Lower leg skin (tissue), 3 donors: Measurements from ENCODE around the gene CARD11.

ENCODE experiments used
- CTCF ChIP-seq, 3 donors: fragments of 450-650 bp; IDR thresholded peaks; one replicate each; pipeline ENCODE4 v1.5.1; 2016; ENCODE audit warnings: antibody characterized with exemption in 3 of 3, mild to moderate bottlenecking in 3 of 3, moderate library complexity in 2 of 3
- POLR2A ChIP-seq, 2 donors: fragments of 450-650 bp; IDR thresholded peaks; one replicate each; pipeline ENCODE4 v1.6.1; 2016 to 2017; ENCODE audit warnings: antibody characterized with exemption in 2 of 2, mild to moderate bottlenecking in 1 of 2, moderate library complexity in 1 of 2

- TF ChIP-seq POLR2A (IDR thresholded peaks at IDR 0.05) (no peak), CTCF (IDR thresholded peaks at IDR 0.05) (no peak)
These were observed 43.6 kb upstream of the CARD11 start for GRCh38 chr7:3087243-3087755.
